ENCODE measurements around the gene RAP1GAP2. TPM values are rescaled to one million over a fixed set of nuclear protein-coding genes. Genes with fewer than 3 reads are reported as not detected.
A peak's percentile ranks its signal among the peaks of the same experiment; 100 is the strongest.

The RAP1GAP2 gene
- total RNA-seq, 4 donors from 2014 or later = 10.8 to 18.3 (median 12.6) TPM

DNA sequence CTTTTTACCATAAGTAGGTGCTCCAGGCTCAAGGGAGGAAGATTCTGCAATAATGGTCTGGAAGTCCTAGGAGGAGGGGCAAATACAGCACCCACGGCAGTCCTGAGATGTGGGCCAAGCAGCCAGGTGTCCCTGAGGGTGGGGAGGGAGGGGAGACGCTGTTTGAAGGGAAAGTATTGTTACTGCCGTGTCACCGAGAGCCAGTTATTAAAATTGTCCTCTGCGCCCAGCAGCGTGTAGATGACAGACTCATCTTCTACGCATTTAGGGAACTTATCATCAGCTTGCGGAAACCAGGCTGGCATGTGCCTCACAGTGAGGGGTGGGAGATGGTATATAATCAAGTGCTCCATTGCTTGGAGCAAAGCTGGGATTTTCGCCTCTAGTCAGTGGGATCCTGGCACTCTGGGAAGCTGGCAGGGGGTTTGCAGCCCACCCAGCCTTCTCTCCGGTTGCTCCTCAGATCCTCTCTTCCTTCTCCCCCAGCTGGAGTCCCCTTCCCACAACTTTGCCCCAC lies 162.5 kb downstream of the RAP1GAP2 start:
- 88% methylated on average over 10 of the region's 10 CpGs for WGBS

DNA sequence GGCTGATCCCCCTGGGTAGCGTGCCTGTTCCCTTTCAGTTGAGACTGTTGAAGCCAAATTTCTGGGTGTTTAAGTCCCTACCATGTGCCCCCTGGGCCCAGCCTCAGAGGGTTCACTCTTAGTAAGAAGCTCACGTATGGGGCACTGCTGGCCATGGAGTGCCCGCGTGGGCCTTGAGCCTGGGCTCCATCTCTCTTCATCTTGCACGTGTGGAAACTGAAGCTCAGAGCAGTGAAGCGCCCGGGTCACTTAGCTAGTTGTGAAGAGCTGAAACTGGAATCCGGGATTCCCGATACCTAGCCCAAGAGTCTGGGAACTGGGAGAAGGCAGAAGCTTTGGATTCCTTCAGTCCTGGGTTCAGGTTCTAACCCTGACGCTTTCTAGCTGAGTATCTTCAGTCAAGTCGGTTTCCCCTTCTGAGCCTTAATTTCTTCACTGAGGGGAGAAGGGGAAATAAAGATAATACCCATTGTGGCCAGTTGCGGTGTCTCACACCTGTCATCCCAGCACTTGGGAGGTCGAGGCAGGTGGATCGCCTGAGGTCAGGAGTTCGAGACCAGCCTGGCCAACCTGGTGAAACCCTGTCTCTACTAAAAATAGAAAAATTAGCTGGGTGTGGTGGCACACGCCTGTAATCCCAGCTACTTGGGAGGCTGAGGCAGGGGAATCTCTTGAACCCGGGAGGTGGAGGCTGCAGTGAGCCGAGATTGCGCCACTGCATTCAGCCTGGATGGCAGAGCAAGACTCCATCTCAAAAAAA lies 163.3 kb downstream of the RAP1GAP2 start:
- peak in 1 of 2 donors; percentile 63 for DNase-seq (ENCODE audit: low spot score in 2 of 2)
- no peaks in the 10 kb centered on the region for H3K27me3 ChIP-seq
- peaks cover 22% of the 10 kb centered on the region for H3K4me1 ChIP-seq
- H3K9me3 ChIP-seq = no peaks in the 10 kb centered on the region
- H3K4me3 ChIP-seq = no peak overlapping the region
- 96% methylated on average over 15 of the region's 19 CpGs for WGBS
- no peak overlapping the region for H3K27ac ChIP-seq
- TF ChIP-seq, protein P1, sequence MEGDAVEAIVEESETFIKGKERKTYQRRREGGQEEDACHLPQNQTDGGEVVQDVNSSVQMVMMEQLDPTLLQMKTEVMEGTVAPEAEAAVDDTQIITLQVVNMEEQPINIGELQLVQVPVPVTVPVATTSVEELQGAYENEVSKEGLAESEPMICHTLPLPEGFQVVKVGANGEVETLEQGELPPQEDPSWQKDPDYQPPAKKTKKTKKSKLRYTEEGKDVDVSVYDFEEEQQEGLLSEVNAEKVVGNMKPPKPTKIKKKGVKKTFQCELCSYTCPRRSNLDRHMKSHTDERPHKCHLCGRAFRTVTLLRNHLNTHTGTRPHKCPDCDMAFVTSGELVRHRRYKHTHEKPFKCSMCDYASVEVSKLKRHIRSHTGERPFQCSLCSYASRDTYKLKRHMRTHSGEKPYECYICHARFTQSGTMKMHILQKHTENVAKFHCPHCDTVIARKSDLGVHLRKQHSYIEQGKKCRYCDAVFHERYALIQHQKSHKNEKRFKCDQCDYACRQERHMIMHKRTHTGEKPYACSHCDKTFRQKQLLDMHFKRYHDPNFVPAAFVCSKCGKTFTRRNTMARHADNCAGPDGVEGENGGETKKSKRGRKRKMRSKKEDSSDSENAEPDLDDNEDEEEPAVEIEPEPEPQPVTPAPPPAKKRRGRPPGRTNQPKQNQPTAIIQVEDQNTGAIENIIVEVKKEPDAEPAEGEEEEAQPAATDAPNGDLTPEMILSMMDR (IDR thresholded peaks at IDR 0.05) = no peak
- TF ChIP-seq POLR2A (IDR thresholded peaks at IDR 0.05) = no peak
- TF ChIP-seq EP300 (IDR thresholded peaks at IDR 0.05) = no peak
- TF ChIP-seq POLR2AphosphoS5 (IDR thresholded peaks at IDR 0.05) = no peak
- no peaks in the 10 kb centered on the region for H3K36me3 ChIP-seq

More for the DNA sequence above, 162.5 kb downstream of the RAP1GAP2 start:
- Histone ChIP-seq H3K27ac (no peak overlapping the region), H3K4me1 (peaks cover 22% of the 10 kb centered on the region), H3K9me3 (no peaks in the 10 kb centered on the region), H3K4me3 (no peak overlapping the region), H3K36me3 (no peaks in the 10 kb centered on the region), H3K27me3 (no peaks in the 10 kb centered on the region)
- peak in 1 of 2 donors; percentile 71 for DNase-seq (ENCODE audit: low spot score in 2 of 2)
- TF ChIP-seq POLR2AphosphoS5 (IDR thresholded peaks at IDR 0.05) (no peak), EP300 (IDR thresholded peaks at IDR 0.05) (no peak), POLR2A (IDR thresholded peaks at IDR 0.05) (no peak)
- TF ChIP-seq, protein P1 (IDR thresholded peaks at IDR 0.05) = no peak

DNA sequence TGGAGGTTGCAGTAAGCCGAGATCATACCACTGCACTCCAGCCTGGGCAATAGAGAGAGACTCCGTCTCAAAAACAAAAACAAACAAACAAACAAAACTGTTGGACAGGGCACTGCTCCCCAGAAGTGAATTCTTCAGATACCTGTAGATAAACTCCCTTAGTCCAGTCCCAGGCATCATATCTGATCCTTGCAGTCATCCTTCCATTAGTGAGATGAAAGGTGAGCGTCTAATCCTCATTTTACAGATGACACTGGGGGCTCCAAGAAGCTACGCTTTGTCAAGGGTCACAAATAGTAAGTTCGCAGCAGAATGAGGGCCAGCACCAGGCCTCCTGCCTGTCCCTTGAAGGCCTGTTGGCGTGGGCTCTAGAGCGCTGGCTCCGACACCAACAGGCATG lies 165.2 kb downstream of the RAP1GAP2 start:
- no peaks in the 10 kb centered on the region for H3K9me3 ChIP-seq
- 93% methylated on average over 8 of the region's 8 CpGs for WGBS
- peak in 1 of 2 donors; percentile 13 for DNase-seq (ENCODE audit: low spot score in 2 of 2)
- H3K27ac ChIP-seq = no peak overlapping the region
- H3K4me1 ChIP-seq = peaks cover 11% of the 10 kb centered on the region
- TF ChIP-seq, protein P1 (IDR thresholded peaks at IDR 0.05) = no peak
- no peak for TF ChIP-seq POLR2AphosphoS5 (IDR thresholded peaks at IDR 0.05)
- TF ChIP-seq EP300 (IDR thresholded peaks at IDR 0.05) = no peak
- no peak for TF ChIP-seq POLR2A (IDR thresholded peaks at IDR 0.05)
- H3K27me3 ChIP-seq = no peaks in the 10 kb centered on the region
- no peak overlapping the region for H3K4me3 ChIP-seq
- H3K36me3 ChIP-seq = no peaks in the 10 kb centered on the region

DNA sequence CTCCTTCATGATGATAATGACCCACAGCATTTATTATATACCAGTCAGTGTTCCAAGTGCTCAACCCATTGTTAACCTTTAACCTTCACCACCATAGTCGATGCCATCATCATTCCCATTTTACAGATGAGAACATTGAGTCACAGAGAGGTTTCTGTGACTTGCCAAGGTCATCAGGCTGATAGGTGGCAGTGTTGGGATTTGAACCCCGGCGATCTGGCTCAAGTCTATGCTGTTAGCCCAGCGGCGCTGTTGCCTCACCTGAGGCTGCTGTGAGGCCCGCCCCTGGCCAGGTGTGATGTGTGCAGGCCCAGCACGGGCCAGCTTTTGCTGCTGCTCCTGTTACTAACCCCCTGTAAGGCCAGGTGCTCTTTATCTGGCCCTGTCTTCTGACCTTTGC lies 166.0 kb downstream of the RAP1GAP2 start:
- Histone ChIP-seq H3K4me1 (peaks cover 11% of the 10 kb centered on the region), H3K9me3 (no peaks in the 10 kb centered on the region), H3K27ac (no peak overlapping the region), H3K4me3 (no peak overlapping the region), H3K27me3 (no peaks in the 10 kb centered on the region), H3K36me3 (no peaks in the 10 kb centered on the region)
- TF ChIP-seq EP300 (IDR thresholded peaks at IDR 0.05) = no peak
- TF ChIP-seq POLR2A (IDR thresholded peaks at IDR 0.05) = no peak
- TF ChIP-seq, protein P1 (IDR thresholded peaks at IDR 0.05) = no peak
- no peak for TF ChIP-seq POLR2AphosphoS5 (IDR thresholded peaks at IDR 0.05)
- WGBS = 93% methylated on average over 7 of the region's 7 CpGs
- DNase-seq (ENCODE audit: low spot score in 2 of 2) = peak in 1 of 2 donors; percentile 35

DNA sequence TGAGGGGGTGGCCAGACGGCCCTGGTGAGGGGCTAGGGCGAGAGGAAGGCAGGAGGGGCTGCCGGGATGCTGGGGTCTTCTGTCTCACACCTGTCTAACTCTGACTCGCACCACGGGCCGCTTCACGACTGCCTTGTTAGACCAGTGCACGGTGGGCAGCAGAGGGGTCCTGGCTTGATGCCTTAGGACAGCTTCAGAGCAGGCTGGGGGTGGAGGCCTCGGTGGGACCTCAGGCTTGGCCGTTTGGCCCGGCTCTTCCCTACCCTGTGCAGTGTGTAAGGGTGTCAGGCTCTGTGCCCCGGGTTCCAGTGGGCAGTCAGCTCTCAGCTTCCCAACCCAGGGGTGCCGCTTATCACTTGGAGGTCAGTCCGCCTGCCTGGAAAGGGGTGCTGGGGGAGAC lies 166.5 kb downstream of the RAP1GAP2 start:
- Histone ChIP-seq H3K27me3 (no peaks in the 10 kb centered on the region), H3K4me1 (peaks cover 14% of the 10 kb centered on the region), H3K4me3 (no peak overlapping the region), H3K36me3 (no peaks in the 10 kb centered on the region), H3K9me3 (no peaks in the 10 kb centered on the region), H3K27ac (no peak overlapping the region)
- TF ChIP-seq POLR2A (IDR thresholded peaks at IDR 0.05) (no peak), EP300 (IDR thresholded peaks at IDR 0.05) (no peak), POLR2AphosphoS5 (IDR thresholded peaks at IDR 0.05) (no peak)
- TF ChIP-seq, protein P1 (IDR thresholded peaks at IDR 0.05) = no peak
- peak in 1 of 2 donors; percentile 72 for DNase-seq (ENCODE audit: low spot score in 2 of 2)
- WGBS = 86% methylated on average over 8 of the region's 14 CpGs
